Hindlimb muscle (tissue), 1 donor: ENCODE measurements around the gene GPN2. TPM values are rescaled to one million over a fixed set of nuclear protein-coding genes. Genes with fewer than 3 reads are reported as not detected.

Experiments used
- DNase-seq: peaks from one replicate; pipeline ENCODE4 v3.0.0-alpha.2; 2013
- polyA plus RNA-seq: library from polyadenylated mRNA; unstranded; fragments of 120-200 nt; gene quantifications from one replicate; pipeline ENCODE4 v1.2.1, GENCODE V29; 2013; ENCODE audit not compliant: insufficient read length

GPN2 gene
- polyA plus RNA-seq, 1 donor = 25.9 TPM

DNA sequence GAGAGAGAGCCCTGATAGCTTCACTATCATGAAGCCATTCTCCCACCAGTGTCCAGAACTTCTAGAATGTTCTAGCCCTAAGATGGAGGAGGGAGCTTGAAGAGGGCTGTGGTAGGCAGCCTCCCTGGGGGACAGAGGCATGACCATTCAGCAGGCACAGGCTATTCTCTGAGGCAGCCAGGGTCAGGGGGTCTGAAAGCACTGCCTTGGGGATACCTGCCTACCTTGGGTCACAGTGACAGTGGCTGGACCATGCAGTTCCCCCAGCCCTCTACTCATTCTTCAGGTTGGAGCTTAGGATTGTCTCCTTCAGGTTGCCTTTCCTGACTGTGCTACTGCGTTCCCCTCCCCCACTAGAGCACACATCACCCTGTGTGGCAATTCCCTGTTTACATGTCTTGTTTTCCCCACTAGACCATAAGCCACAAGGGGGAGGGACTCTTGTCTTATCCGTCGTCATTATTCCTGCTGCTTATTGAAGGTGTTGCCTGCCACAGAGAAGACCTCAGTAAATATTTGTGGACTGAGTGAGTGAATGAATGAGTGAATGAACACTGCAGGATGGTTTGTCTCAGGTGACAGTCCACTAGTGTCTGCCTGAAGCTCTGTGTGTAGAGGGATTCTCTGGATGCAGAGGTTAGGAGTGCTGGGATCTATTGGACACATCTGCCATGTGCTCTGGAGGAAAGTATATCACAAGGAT, 58.4 kb downstream of the GPN2 start:
- DNase-seq = no peak

DNA sequence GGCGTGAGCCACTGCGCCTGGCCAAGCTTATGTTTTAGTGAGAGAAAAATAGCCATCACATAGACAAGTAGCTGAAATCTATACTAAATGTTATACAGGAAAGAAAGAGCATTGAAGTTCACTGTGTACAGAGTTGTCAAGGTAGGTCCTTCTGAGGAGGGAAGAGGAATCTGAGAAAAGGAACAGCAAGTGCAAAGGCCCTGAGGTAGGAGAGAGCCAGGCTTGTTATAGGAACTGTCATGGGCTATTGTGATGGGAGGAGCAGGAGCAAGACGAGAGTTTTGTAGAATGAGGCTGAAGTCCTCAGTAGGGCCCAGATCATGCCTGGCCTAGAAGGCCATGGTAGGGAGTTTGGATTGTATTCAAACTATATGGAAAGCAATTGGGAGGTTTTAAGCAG, 59.0 kb downstream of the GPN2 start:
- no peak for DNase-seq

GRCh38 chr1:26829184-26829911, 60.7 kb downstream of the GPN2 start:
- no peak for DNase-seq

DNA sequence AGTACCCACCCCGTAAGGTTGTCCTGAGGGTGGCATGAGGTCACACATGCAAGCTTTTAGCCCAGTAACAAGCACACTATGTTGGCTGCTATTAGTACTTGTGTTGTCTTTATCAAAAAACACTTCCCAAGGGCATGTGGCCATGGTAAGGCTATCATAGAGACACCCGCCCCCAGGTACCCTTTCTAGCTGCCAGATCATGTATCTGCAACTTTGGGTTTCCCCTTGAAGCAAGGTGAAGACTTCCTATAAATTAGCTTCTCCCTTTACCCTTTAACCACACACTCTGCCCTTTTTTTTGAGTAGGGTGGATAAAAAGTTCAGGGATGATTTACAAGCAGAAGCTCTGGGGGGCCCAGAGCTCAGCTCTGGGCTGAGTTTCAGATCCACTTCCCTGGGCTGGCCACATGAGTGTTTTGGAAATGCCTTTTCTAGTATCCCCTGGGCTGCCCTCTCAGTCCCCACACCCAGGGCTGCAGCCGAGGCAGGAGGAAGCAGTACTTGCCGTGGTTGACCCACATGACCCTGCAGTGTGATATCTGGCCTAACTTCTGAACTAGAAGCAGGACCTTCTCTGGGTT, 61.6 kb downstream of the GPN2 start:
- DNase-seq = no peak

DNA sequence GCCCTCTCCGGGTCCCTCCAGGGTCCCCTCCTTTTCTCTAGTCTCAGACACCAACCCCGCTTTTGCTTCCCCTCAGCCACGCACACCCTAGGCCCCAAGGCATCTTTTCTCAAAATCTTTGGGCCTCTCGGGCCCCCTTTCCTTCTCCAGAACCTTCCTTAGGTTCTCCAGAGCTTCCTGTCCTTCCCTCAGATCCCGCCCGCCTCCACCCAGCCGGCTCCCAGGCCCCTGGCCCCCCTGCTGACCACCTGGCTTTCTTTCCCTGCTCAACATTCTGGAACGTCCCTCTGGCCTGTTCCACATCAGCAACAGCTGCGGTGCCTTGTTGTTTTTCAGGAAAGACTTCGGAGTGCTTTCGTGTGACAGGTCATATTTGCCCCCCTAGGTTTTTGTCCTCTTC, 62.4 kb downstream of the GPN2 start:
- peak; percentile 26 for DNase-seq

GRCh38 chr1:26827106-26827604, 62.9 kb downstream of the GPN2 start:
- DNase-seq = no peak

DNA sequence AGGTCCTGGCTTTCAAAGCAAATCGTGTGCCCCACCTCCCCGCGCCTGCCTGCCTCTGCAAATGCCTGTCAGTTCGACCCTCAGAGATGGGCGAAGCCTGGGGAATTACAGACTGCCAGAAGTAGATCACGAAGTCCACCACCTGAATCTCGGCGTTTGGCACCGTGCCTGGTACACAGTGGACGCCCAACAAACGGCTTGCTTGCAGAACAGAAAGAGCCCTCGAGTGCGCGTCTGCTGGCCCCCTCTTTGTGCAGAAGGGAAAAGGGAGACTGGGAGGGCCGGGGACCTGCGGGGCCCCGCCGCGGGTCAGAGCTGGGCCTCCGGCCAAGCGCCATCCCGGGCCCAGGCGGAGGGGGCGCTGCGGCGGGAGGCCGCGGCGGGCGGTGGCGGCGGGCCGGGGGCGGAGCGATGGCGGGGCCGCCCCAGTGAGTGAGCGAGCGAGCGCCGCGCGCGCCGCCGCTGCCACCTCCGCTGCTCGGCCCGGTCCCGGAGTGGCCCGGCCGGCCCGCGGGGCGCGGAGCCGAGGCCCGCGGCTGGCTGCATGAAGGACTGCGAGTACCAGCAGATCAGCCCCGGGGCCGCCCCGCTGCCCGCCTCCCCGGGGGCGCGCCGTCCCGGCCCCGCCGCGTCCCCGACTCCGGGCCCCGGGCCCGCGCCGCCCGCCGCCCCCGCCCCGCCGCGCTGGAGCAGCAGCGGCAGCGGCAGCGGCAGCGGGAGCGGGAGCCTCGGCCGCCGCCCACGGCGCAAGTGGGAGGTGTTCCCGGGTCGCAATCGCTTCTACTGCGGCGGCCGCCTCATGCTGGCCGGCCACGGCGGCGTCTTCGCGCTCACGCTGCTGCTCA, 63.6 kb downstream of the GPN2 start, which contains the start of gene ZDHHC18:
Gene ZDHHC18, plus strand, starts transcription at position 428 of the 845 bp plus-strand sequence. Its CDS starts 117 bp downstream, at position 545.
- peak; percentile 84 for DNase-seq

Other genes starting within 250 kb of the GPN2 start
- gene ARID1A, start 194.3 kb downstream of the GPN2 start, polyA plus RNA-seq = 53.6 TPM
- 9.8 TPM for gene PIGV, start 102.3 kb downstream of the GPN2 start, polyA plus RNA-seq
- 18.6 TPM for gene ZDHHC18, start 63.6 kb downstream of the GPN2 start, polyA plus RNA-seq
- gene SFN, start 27.1 kb downstream of the GPN2 start, polyA plus RNA-seq = 1.1 TPM
- gene GPATCH3, start 10.2 kb upstream of the GPN2 start, polyA plus RNA-seq = 13.9 TPM
- gene NR0B2, start 23.7 kb upstream of the GPN2 start, polyA plus RNA-seq = not detected
- gene NUDC, start 31.5 kb upstream of the GPN2 start, polyA plus RNA-seq = 54.8 TPM
- gene KDF1, start 70.2 kb upstream of the GPN2 start, polyA plus RNA-seq = not detected
- 1.2 TPM for gene TRNP1, start 103.4 kb upstream of the GPN2 start, polyA plus RNA-seq
- 0.35 TPM for gene TENT5B, start 122.6 kb upstream of the GPN2 start, polyA plus RNA-seq